HCT116 (cell line): Measurements from ENCODE around the gene TNC. TPM values are rescaled to one million over a fixed set of nuclear protein-coding genes. Genes with fewer than 3 reads are reported as not detected.

ENCODE experiments used
- ATAC-seq: fragments of 200-7000 bp; cut with Tn5 transposase; 2 replicates; pipeline ENCODE4 v1.9.1; 2020; ENCODE audit warnings: mild to moderate bottlenecking, moderate library complexity
- BruUV-seq: library from RNA; stranded (reverse); fragments of 400-500 nt; replicated peaks from 2 replicates; lab custom pipeline; 2021; lab: Mats Ljungman, UMichigan
- CTCF ChIA-PET: fragments of 300-600 bp; sonication (Branson Sonifier 250); formaldehyde crosslinking; loops from one replicate; lab custom pipeline; 2021; ENCODE audit warnings: antibody characterized with exemption; lab: Charles Lee
- POLR2A ChIA-PET: fragments of 300-600, 350-600 bp; sonication (Branson Sonifier 250); formaldehyde crosslinking; loops from one replicate; lab custom pipeline; 2021; ENCODE audit warnings: antibody characterized with exemption; lab: Charles Lee
- RAD21 ChIA-PET, 2 experiments: fragments of 300-600 bp; sonication (Branson Sonifier 250); formaldehyde crosslinking; loops; one replicate each; lab custom pipeline; 2023; ENCODE audit warnings: low total read pairs in 2 of 2; ENCODE audit not compliant: uncharacterized antibody in 2 of 2, unreplicated experiment in 2 of 2, low non-redundant PET in 1 of 2; lab: Charles Lee
- DNase-seq: peaks from one replicate; pipeline ENCODE4 v3.0.0-alpha.2; 2010; ENCODE audit warnings: low read depth, low spot score
- H2AFZ ChIP-seq: fragments of 200-600 bp; shearing (Covaris generic), sonication (generic); 2 replicates; pipeline ENCODE4 v1.6.1; 2017; ENCODE audit warnings: low read depth, mixed run types, mixed read lengths, antibody characterized with exemption, low read length; ENCODE audit not compliant: poor library complexity, severe bottlenecking
- H3K27ac ChIP-seq: 2 replicates; pipeline ENCODE4 v1.5.1; 2012; ENCODE audit warnings: low read depth, low read length
- H3K27me3 ChIP-seq: fragments of 200-600 bp; sonication (generic); 2 replicates; pipeline ENCODE4 v1.6.1; 2016; ENCODE audit warnings: mixed run types, low read length, mixed read lengths; ENCODE audit not compliant: insufficient read depth
- H3K36me3 ChIP-seq, 2 experiments: fragments of 200-500 bp in 1 of 2; fragments of 200-600 bp in 1 of 2; sonication (Bioruptor generic) in 1 of 2; sonication (generic) in 1 of 2; 2 replicates each; pipeline versions ENCODE4 v1.5.1 to v1.6.1; 2014 to 2016; ENCODE audit warnings: low read length in 2 of 2, inconsistent platforms in 1 of 2, mixed read lengths in 1 of 2, mixed run types in 1 of 2; ENCODE audit not compliant: insufficient read depth in 2 of 2, control insufficient read depth in 1 of 2
- H3K4me1 ChIP-seq, 2 experiments: fragments of 200-600 bp in 1 of 2; sonication (generic) in 1 of 2; 2 replicates each; pipeline versions ENCODE4 v1.5.1 to v1.6.1; 2012 to 2017; ENCODE audit warnings: low read length in 2 of 2, inconsistent platforms in 1 of 2, mild to moderate bottlenecking in 1 of 2, mixed read lengths in 1 of 2, mixed run types in 1 of 2, moderate library complexity in 1 of 2; ENCODE audit not compliant: insufficient read depth in 2 of 2, control insufficient read depth in 1 of 2
- H3K4me2 ChIP-seq: fragments of 200-600 bp; sonication (generic); 2 replicates; pipeline ENCODE4 v1.6.1; 2017; ENCODE audit warnings: mixed run types, low read length, mixed read lengths
- H3K4me3 ChIP-seq, 2 experiments: fragments of 200-600 bp in 1 of 2; sonication (generic) in 1 of 2; replicated peaks in 1 of 2; 2 replicates each; pipeline ENCODE4 v1.5.1; 2011 to 2016; ENCODE audit warnings: low read length in 2 of 2, control low read depth in 1 of 2, low read depth in 1 of 2, mild to moderate bottlenecking in 1 of 2, mixed read lengths in 1 of 2, mixed run types in 1 of 2
- H3K79me2 ChIP-seq: fragments of 200-600 bp; sonication (generic); 2 replicates; pipeline ENCODE4 v1.6.1; 2017; ENCODE audit warnings: mild to moderate bottlenecking, mixed run types, low read length, moderate library complexity, mixed read lengths; ENCODE audit not compliant: insufficient read depth
- H3K9ac ChIP-seq: fragments of 200-600 bp; sonication (generic); 2 replicates; pipeline ENCODE4 v1.6.1; 2016; ENCODE audit warnings: low read length, mixed read lengths
- H3K9me2 ChIP-seq: fragments of 200-600 bp; sonication (generic), shearing (Covaris generic); 2 replicates; pipeline ENCODE4 v1.6.1; 2017; ENCODE audit warnings: mixed run types, mild to moderate bottlenecking, moderate library complexity; ENCODE audit not compliant: insufficient read depth
- H3K9me3 ChIP-seq, 2 experiments: fragments of 200-500 bp in 1 of 2; fragments of 200-600 bp in 1 of 2; sonication (Bioruptor generic) in 1 of 2; sonication (generic) in 1 of 2; 2 replicates each; pipeline ENCODE4 v1.6.1; 2014 to 2017; ENCODE audit warnings: low read length in 2 of 2, mixed read lengths in 2 of 2, inconsistent platforms in 1 of 2, low read depth in 1 of 2, mild to moderate bottlenecking in 1 of 2, mixed run types in 1 of 2, moderate library complexity in 1 of 2; ENCODE audit not compliant: control insufficient read depth in 1 of 2, insufficient read depth in 1 of 2
- H4K20me1 ChIP-seq: fragments of 200-600 bp; sonication (generic), shearing (Covaris generic); 2 replicates; pipeline ENCODE4 v1.6.1; 2017; ENCODE audit warnings: mixed run types, mild to moderate bottlenecking, moderate library complexity; ENCODE audit not compliant: insufficient read depth
- CBX3 ChIP-seq: IDR thresholded peaks from 2 replicates; pipeline ENCODE4 v1.6.1; 2012; ENCODE audit warnings: low read depth
- EGR1 ChIP-seq: IDR thresholded peaks from 2 replicates; pipeline ENCODE4 v1.6.1; 2012; ENCODE audit warnings: low read depth
- EZH2 ChIP-seq: fragments of 200-600 bp; sonication (generic); IDR thresholded peaks from 2 replicates; pipeline ENCODE4 v1.6.1; 2017; ENCODE audit warnings: antibody characterized with exemption, mixed run types
- FOSL1 ChIP-seq: IDR thresholded peaks from 2 replicates; pipeline ENCODE4 v1.6.1; 2012; ENCODE audit warnings: low read depth
- POLR2A ChIP-seq: IDR thresholded peaks from 2 replicates; pipeline ENCODE4 v1.7.0; 2011; ENCODE audit warnings: borderline replicate concordance; ENCODE audit not compliant: insufficient read depth, insufficient read length; ENCODE audit errors: extremely low read depth
- SIN3A ChIP-seq: IDR thresholded peaks from 2 replicates; pipeline ENCODE4 v1.6.1; 2012; ENCODE audit warnings: low read depth
- SRF ChIP-seq: IDR thresholded peaks from 2 replicates; pipeline ENCODE4 v1.6.1; 2012; ENCODE audit warnings: low read depth
- TCF7L2 ChIP-seq: IDR thresholded peaks from 2 replicates; pipeline ENCODE4 v1.7.0; 2011; ENCODE audit warnings: borderline replicate concordance, inconsistent platforms; ENCODE audit not compliant: insufficient read depth, insufficient read length; ENCODE audit errors: extremely low read depth
- YY1 ChIP-seq: IDR thresholded peaks from 2 replicates; pipeline ENCODE4 v1.6.1; 2011; ENCODE audit warnings: low read length, low read depth, moderate library complexity, mild to moderate bottlenecking; ENCODE audit not compliant: insufficient replicate concordance; ENCODE audit errors: extremely low read depth
- intact Hi-C: fragments of 100-400 bp; cut with micrococcal nuclease; formaldehyde crosslinking; loops from 2 replicates; pipeline ENCODE4 v1.10.0; 2022
- total RNA-seq: library from RNA; stranded (reverse); gene quantifications from one replicate; pipeline ENCODE4 v1.2.1, GENCODE V29; 2021; ENCODE audit not compliant: unreplicated experiment
- TF ChIP-seq, protein P1 (sequence below): IDR thresholded peaks from 2 replicates; pipeline ENCODE4 v1.6.1; 2012
- TF ChIP-seq, protein P2 (sequence below), 3 experiments: fragments of 200-600 bp in 1 of 3; sonication (generic) in 1 of 3; IDR thresholded peaks in 2 of 3; conservative IDR thresholded peaks in 1 of 3; 2 replicates each; pipeline ENCODE4 v1.5.1; 2012 to 2017; ENCODE audit warnings: low read depth in 2 of 3, low read length in 2 of 3, antibody characterized with exemption in 1 of 3, borderline replicate concordance in 1 of 3, control low read depth in 1 of 3, mild to moderate bottlenecking in 1 of 3, mixed read lengths in 1 of 3, mixed run types in 1 of 3, moderate library complexity in 1 of 3; ENCODE audit not compliant: insufficient read depth in 1 of 3

The TNC gene
- total RNA-seq, 1 experiment from 2014 or later, result 0.49 TPM

DNA sequence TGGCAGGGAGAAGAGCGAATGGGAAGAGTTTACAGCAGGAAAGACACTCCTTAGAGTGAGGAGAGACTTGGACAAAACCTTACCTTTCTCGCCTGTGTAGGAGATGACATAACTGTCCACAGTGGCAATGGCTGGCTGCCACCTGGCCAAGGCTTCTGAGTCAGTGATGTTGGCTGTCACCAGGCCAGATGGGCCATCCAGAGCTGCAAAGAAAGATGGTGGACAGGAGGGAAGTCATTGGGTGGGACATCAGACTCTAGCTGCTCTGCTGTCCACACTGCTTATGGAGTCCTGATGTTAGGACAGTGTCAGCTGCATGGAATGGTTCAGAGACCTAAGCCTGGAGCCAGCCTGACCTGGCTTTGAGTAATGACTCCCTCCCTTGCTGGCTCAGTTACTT, 79.8 kb downstream of the TNC start:
- ChIA-PET POLR2A (no interaction called here), RAD21 (no interaction called here), CTCF (no interaction called here)
- Histone ChIP-seq H4K20me1 (no peaks in the 10 kb centered on the region), H3K79me2 (no peaks in the 10 kb centered on the region), H3K36me3 (no peaks in the 10 kb centered on the region), H3K27ac (no peak overlapping the region), H3K4me1 (no peaks in the 10 kb centered on the region), H3K9me2 (no peaks in the 10 kb centered on the region), H3K27me3 (no peaks in the 10 kb centered on the region; the same call in 1 of the 2 replicates), H3K9me3 (no peaks in the 10 kb centered on the region), H2AFZ (no peak overlapping the region), H3K4me3 (no peak overlapping the region), H3K4me2 (no peak overlapping the region), H3K9ac (no peak overlapping the region)
- ATAC-seq (no peak), DNase-seq (no peak)
- BruUV-seq, result no TSS peak
- intact Hi-C loops, result no loop called here
- TF ChIP-seq CBX3 (no peak), POLR2A (no peak), SIN3A (no peak), EGR1 (no peak), EZH2 (no peak), FOSL1 (no peak), TCF7L2 (no peak), YY1 (no peak), SRF (no peak)
- TF ChIP-seq, protein P1, sequence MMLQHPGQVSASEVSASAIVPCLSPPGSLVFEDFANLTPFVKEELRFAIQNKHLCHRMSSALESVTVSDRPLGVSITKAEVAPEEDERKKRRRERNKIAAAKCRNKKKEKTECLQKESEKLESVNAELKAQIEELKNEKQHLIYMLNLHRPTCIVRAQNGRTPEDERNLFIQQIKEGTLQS, result no peak
- TF ChIP-seq, protein P2, sequence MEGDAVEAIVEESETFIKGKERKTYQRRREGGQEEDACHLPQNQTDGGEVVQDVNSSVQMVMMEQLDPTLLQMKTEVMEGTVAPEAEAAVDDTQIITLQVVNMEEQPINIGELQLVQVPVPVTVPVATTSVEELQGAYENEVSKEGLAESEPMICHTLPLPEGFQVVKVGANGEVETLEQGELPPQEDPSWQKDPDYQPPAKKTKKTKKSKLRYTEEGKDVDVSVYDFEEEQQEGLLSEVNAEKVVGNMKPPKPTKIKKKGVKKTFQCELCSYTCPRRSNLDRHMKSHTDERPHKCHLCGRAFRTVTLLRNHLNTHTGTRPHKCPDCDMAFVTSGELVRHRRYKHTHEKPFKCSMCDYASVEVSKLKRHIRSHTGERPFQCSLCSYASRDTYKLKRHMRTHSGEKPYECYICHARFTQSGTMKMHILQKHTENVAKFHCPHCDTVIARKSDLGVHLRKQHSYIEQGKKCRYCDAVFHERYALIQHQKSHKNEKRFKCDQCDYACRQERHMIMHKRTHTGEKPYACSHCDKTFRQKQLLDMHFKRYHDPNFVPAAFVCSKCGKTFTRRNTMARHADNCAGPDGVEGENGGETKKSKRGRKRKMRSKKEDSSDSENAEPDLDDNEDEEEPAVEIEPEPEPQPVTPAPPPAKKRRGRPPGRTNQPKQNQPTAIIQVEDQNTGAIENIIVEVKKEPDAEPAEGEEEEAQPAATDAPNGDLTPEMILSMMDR (IDR thresholded peaks at IDR 0.05 in 2 of 3, conservative IDR thresholded peaks at IDR 0.05 in 1 of 3; ENCODE audit: borderline replicate concordance in 1 of 3, insufficient read depth in 1 of 3, low read depth in 2 of 3, low read length in 2 of 3), result no peak
